ENCODE data around the gene GIMAP1. TPM values are rescaled to one million over a fixed set of nuclear protein-coding genes. Genes with fewer than 3 reads are reported as not detected.
A peak's percentile ranks its signal among the peaks of the same experiment; 100 is the strongest.
"Not testable (repeated sequence)": the region's sequence is repeated elsewhere in the genome, so short reads cannot be mapped to it uniquely, and the experiment has no call there.

The GIMAP1 gene
- total RNA-seq, 4 donors from 2014 or later, result 6.6 to 13.0 (median 8.5) TPM

- H3K9me3 ChIP-seq; H3K4me3 ChIP-seq; H3K27me3 ChIP-seq; H3K36me3 ChIP-seq; DNase-seq (ENCODE audit: extremely low spot score); H3K4me1 ChIP-seq; intact Hi-C loops (cut with DNase I): not testable (repeated sequence)
- WGBS, result 47% methylated on average over 3 of the region's 3 CpGs
- peak overlapping the region in 2 of 4 donors; percentile 34 to 62 for H3K27ac ChIP-seq (replicated peaks in 1 of 4)
- TF ChIP-seq POLR2AphosphoS5 (IDR thresholded peaks at IDR 0.05), result peak in 1 of 2 donors; percentile 20
These were observed 39.6 kb upstream of the GIMAP1 start for GRCh38 chr7:150676854-150677253.

- H3K36me3 ChIP-seq; H3K9me3 ChIP-seq; H3K27me3 ChIP-seq; DNase-seq (ENCODE audit: extremely low spot score); H3K4me3 ChIP-seq; H3K27ac ChIP-seq (replicated peaks in 1 of 4); H3K4me1 ChIP-seq; intact Hi-C loops (cut with DNase I): not testable (repeated sequence)
- 79% methylated on average over 8 of the region's 11 CpGs for WGBS
These were observed 37.8 kb upstream of the GIMAP1 start for GRCh38 chr7:150678601-150679000.

GRCh38 chr7:150680364-150680763 is 36.0 kb upstream of the GIMAP1 start:
- peaks cover 4 to 15% (median 9%) of the 10 kb centered on the region in 4 donors for H3K4me1 ChIP-seq
- DNase-seq (ENCODE audit: extremely low spot score); intact Hi-C loops (cut with DNase I); H3K27ac ChIP-seq (replicated peaks in 1 of 4); H3K4me3 ChIP-seq; H3K27me3 ChIP-seq; H3K36me3 ChIP-seq; H3K9me3 ChIP-seq: not testable (repeated sequence)
- WGBS, result 70% methylated on average over 2 of the region's 2 CpGs

- Histone ChIP-seq H3K27ac (replicated peaks in 1 of 4) (peak within 1 kb of the TSS; percentile 66 to 73 (median 70)), H3K9me3 (no peaks in the 10 kb centered on the region), H3K4me1 (peaks cover 5 to 10% (median 7%) of the 10 kb centered on the region in 4 donors), H3K27me3 (no peaks in the 10 kb centered on the region), H3K36me3 (peaks cover 0 to 6% (median 2%) of the 10 kb centered on the region in 4 donors), H3K4me3 (peak within 1 kb of the TSS; percentile 45 to 64 (median 52))
- no peak for DNase-seq (ENCODE audit: extremely low spot score)
- TF ChIP-seq CTCF (IDR thresholded peaks at IDR 0.05) (no peak), POLR2AphosphoS5 (IDR thresholded peaks at IDR 0.05) (no peak), POLR2A (IDR thresholded peaks at IDR 0.05; ENCODE audit: low read depth) (no peak), EP300 (IDR thresholded peaks at IDR 0.05) (no peak)
- intact Hi-C loops (cut with DNase I), result no loop called here
- 19% methylated on average over 6 of the region's 6 CpGs for WGBS
These were observed 31.0 kb upstream of the GIMAP1 start, which contains the start of gene GIMAP2 for GRCh38 chr7:150685219-150686029. Gene GIMAP2 (plus strand): TSS chr7:150685706. CDS start chr7:150687060, 1,354 bp downstream.

GRCh38 chr7:150686030-150686631 is 30.3 kb upstream of the GIMAP1 start:
- intact Hi-C loops (cut with DNase I), result no loop called here
- Histone ChIP-seq H3K4me3 (peak overlapping the region; percentile 45 to 64 (median 52)), H3K9me3 (no peaks in the 10 kb centered on the region), H3K27me3 (no peaks in the 10 kb centered on the region), H3K4me1 (peaks cover 5 to 10% (median 7%) of the 10 kb centered on the region in 4 donors), H3K36me3 (peaks cover 0 to 11% (median 5%) of the 10 kb centered on the region in 4 donors), H3K27ac (replicated peaks in 1 of 4) (peak overlapping the region; percentile 66 to 73 (median 70))
- WGBS, result 58% methylated on average over 8 of the region's 9 CpGs
- DNase-seq (ENCODE audit: extremely low spot score), result no peak
- TF ChIP-seq POLR2A (IDR thresholded peaks at IDR 0.05; ENCODE audit: low read depth) (no peak), EP300 (IDR thresholded peaks at IDR 0.05) (no peak), CTCF (IDR thresholded peaks at IDR 0.05) (no peak), POLR2AphosphoS5 (IDR thresholded peaks at IDR 0.05) (no peak)

GRCh38 chr7:150688630-150689029 is 27.8 kb upstream of the GIMAP1 start:
- TF ChIP-seq CTCF (IDR thresholded peaks at IDR 0.05), result no peak
- TF ChIP-seq POLR2A (IDR thresholded peaks at IDR 0.05; ENCODE audit: low read depth), result no peak
- TF ChIP-seq POLR2AphosphoS5 (IDR thresholded peaks at IDR 0.05), result no peak
- intact Hi-C loops (cut with DNase I), result no loop called here
- 89% methylated on average over 3 of the region's 6 CpGs for WGBS
- no peak overlapping the region for H3K27ac ChIP-seq (replicated peaks in 1 of 4)
- H3K4me3 ChIP-seq, result no peak overlapping the region
- H3K4me1 ChIP-seq, result peaks cover 5 to 10% (median 7%) of the 10 kb centered on the region in 4 donors
- H3K36me3 ChIP-seq, result peaks cover 0 to 13% (median 9%) of the 10 kb centered on the region in 4 donors
- DNase-seq (ENCODE audit: extremely low spot score), result no peak
- no peaks in the 10 kb centered on the region for H3K27me3 ChIP-seq
- no peaks in the 10 kb centered on the region for H3K9me3 ChIP-seq
